HG02852 (cell line): ENCODE measurements around the gene SOWAHA.

ENCODE experiments used
- ATAC-seq: cut with Tn5 transposase; IDR thresholded peaks from one replicate; pipeline ENCODE4 v1.9.1; 2021; ENCODE audit warnings: mild to moderate bottlenecking, moderate library complexity; ENCODE audit not compliant: unreplicated experiment

SOWAHA gene

GRCh38 chr5:132825033-132825833 is 12.1 kb downstream of the SOWAHA start:
- ATAC-seq, result no peak

GRCh38 chr5:132825834-132826391 is 12.8 kb downstream of the SOWAHA start:
- no peak for ATAC-seq

- ATAC-seq, result no peak
These were observed 13.5 kb downstream of the SOWAHA start for GRCh38 chr5:132826424-132827082.

GRCh38 chr5:132827943-132828673 is 15.0 kb downstream of the SOWAHA start:
- ATAC-seq, result no peak

- no peak for ATAC-seq
These were observed 15.9 kb downstream of the SOWAHA start for GRCh38 chr5:132828846-132829494.

GRCh38 chr5:132829742-132830435 is 16.8 kb downstream of the SOWAHA start:
- ATAC-seq, result peak; percentile 79

GRCh38 chr5:132830436-132831094 is 17.5 kb downstream of the SOWAHA start, which contains the start of gene SHROOM1:
TSS of gene SHROOM1 (minus strand) at chr5:132830647. CDS start at chr5:132826140, 4,507 bp downstream.
- peak; percentile 72 for ATAC-seq

GRCh38 chr5:132831095-132831860 is 18.2 kb downstream of the SOWAHA start:
- no peak for ATAC-seq

GRCh38 chr5:132832612-132833011 is 19.5 kb downstream of the SOWAHA start:
- no peak for ATAC-seq

- ATAC-seq, result no peak
These were observed 21.0 kb downstream of the SOWAHA start for GRCh38 chr5:132834057-132834456.

- ATAC-seq, result no peak
These were observed 23.8 kb downstream of the SOWAHA start for GRCh38 chr5:132836852-132837251.

- no peak for ATAC-seq
These were observed 24.8 kb downstream of the SOWAHA start for GRCh38 chr5:132837868-132838267.

GRCh38 chr5:132838516-132839282 is 25.6 kb downstream of the SOWAHA start:
- no peak for ATAC-seq

- ATAC-seq, result no peak
These were observed 26.6 kb downstream of the SOWAHA start for GRCh38 chr5:132839426-132840301.

- no peak for ATAC-seq
These were observed 27.2 kb downstream of the SOWAHA start for GRCh38 chr5:132840313-132840712.

GRCh38 chr5:132840896-132841295 is 27.8 kb downstream of the SOWAHA start:
- ATAC-seq, result no peak

- ATAC-seq, result no peak
These were observed 28.2 kb downstream of the SOWAHA start for GRCh38 chr5:132841305-132841704.
